Dermis microvascular lymphatic vessel endothelial cell (primary cell): ENCODE results near the gene CMSS1. TPM values are rescaled to one million over a fixed set of nuclear protein-coding genes. Genes with fewer than 3 reads are reported as not detected.
"Not testable (repeated sequence)": the region's sequence is repeated elsewhere in the genome, so short reads cannot be mapped to it uniquely, and the experiment has no call there.

ENCODE experiments used
- DNase-seq, 2 donors: peaks; one replicate each; pipeline versions ENCODE4 v3.0.0 to v3.0.0-alpha.2; 2010; ENCODE audit warnings: low read depth in 2 of 2
- total RNA-seq: library from RNA; depleted of rRNA; stranded (reverse); fragments of >200 nt; gene quantifications from 2 replicates; pipeline ENCODE4 v1.2.1, GENCODE V29; 2014

The CMSS1 gene
- total RNA-seq, 1 donor from 2014 or later: 7.7 TPM

DNA sequence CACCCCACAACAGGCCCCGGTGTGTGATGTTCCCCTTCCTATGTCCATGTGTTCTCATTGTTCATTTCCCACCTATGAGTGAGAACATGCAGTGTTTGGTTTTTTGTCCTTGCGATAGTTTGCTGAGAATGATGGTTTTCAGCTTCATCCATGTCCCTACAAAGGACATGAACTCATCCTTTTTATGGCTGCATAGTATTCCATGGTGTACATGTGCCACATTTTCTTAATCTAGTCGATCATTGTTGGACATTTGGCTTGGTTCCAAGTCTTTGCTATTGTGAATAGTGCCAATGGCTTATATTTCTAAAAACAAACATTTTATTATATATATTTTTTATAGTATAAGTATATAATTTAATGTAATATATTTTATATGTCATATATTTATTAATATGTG lies 233.9 kb downstream of the CMSS1 start:
- not testable (repeated sequence) for DNase-seq

DNA sequence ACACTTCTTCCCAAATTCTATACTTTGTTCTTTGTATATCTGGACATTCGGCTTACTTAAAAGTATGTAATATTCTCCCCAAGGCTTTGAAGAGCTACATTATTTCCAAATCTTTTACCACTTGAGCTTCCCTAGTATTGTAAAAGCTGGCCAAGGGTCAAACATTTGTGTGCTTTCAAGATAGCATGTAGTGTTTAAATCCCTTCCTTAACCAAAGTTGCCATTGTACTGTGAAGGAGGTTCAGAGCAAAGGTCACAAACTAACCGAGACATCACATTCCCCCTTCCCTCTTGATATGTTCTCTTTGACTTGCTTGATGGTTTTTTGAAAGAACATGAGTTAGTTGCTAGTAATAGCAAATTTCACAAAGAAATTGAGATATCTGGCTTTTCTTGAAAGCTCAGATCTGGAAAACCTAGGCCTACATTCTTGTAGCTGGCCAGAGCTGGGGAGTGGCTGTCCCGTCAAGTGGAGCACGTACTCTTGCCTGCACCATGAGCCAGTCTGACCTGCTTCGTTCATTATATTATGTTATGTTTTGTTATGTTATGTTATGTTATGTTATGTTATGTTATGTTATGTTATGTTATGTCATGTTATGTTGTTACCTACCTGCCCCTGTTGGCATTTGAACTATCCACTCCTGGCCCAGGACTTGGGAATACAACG lies 236.4 kb downstream of the CMSS1 start:
- no peak for DNase-seq

DNA sequence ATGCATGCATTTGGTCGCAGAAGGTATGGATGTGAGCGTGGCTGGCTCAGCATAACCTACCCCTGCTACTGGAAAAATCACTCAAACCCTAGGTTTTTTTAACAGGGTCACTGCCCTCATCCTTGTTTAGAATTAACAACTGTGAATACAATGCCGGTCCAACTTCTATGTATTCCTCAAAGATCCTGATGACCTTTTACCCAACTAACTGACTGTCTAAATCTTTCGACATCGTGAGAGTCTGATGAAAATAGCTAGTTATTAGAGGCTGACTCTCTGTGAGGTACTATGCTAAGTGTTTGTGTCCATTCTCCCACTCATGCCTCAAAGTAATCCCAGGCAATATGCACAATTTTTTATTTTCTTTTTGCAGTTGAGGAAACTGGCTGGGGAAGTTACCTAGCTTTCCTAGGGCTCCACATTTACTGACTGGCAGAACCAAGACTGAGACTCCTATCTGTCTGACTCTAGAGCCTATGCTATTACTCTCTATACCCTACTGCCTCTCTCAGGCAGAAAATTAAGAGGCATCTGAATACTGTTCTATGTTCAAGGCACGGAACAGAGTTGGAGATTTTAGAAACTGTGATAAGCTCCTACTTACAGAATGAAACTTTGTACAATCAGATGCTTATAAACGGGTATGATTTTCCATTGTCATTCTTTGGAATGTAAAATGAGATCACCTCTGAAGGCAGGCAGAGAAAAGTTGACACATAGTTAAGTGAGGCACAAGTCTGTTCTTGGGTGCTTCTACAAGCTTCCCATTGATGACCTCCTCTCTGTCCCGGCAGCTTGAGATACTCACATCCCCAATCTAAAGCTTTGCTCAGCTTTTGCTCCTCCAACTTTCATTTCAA lies 240.3 kb downstream of the CMSS1 start:
- no peak for DNase-seq

DNA sequence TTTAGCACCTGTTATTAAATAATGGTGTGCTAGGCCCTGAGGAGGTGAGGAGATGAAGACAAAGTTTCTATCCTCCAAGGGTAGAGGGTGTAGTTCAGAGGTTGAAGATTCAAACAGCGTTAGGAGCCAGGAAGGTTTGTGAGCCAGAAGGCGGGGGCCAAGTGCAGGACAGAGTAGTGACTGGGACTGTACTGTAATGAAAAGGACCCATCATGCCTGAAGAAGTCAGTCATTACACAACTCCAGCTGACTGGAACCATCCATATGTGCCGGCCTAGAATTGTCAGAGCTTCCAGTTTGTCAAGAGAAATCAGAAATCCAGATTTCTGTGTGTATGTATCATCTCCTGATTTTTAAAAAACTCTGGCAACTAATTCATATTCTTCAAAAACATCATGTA lies 241.8 kb downstream of the CMSS1 start:
- DNase-seq: no peak

DNA sequence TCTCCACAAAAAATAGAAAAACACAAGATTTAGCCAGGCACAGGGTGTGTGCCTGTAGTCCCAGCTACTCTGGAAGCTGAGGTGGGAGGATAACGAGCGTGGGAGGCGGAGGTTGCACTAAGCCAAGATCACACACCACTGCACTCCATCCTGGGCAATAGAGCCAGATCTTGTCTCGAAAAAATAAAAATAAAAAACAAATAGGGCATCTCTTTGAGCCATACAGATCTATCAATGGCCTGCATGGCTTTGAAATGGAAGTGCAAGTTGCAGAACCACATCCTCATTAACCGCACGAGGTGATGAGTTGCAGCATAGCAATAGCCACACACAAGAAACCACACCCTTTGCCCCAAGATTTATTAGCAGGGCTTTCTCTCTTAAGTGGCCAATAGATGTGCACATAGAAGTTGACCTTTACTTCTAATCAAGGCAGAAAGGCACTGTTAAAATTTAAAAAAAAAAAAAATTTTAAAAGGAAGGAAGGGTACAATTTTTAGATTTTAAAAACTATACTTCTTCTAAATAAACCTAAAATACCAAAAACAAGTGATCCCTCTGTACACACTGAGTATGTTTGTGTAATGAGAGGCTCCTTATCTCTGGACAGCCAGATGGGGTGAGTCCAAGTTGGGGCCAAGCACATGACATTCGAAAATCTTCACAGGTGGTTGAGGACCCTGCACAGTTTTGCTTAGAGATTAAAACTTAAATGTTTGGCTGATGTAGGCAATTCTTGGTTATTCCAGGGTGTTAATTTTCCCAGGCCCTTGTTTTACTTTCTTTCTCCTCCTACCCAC lies 243.2 kb downstream of the CMSS1 start:
- DNase-seq: no peak

DNA sequence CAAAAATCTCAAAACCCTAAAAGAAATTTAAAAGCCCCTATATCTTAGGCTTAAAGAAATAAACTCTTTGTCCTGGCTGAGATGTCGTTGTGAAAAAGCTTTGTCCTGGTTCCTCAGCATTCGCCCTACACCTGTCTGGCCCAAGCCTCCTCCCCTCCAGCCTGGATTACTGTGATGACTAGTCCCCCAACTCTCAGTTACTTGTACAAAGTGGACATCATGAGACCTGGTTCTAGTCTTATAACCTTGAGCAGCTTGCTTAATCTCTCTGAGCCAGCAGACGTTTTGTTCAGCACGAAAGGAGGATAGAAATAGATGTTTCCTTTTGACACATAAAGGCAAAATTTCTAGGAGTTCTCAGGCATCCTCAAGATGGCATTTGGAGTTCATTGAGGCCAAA lies 245.0 kb downstream of the CMSS1 start:
- no peak for DNase-seq

DNA sequence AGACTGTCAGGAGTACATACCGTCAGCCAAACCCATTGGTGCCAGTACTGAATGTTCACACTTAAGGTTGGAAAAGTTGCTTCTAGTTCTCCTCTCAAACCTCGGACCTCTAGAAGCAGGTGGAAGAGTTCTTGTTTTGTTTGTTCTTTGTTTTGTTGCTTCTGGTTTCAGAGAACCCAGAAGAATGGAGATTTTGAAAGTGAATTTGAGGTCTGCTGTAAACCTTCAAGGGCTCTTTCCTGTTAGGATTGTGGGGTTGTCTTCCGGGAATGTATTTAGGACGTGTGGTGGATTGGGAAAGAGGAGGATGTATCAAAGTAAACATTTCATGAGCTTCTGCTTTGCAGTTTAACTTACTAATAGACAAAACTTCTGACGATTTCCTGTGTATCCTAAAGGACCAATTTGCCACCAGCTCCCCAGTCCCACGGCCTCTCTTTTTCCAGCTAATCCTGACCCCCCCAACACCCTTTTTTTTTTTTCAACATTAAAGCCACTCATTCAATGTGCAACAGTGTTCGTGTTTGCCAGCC lies 246.3 kb downstream of the CMSS1 start:
- no peak for DNase-seq

DNA sequence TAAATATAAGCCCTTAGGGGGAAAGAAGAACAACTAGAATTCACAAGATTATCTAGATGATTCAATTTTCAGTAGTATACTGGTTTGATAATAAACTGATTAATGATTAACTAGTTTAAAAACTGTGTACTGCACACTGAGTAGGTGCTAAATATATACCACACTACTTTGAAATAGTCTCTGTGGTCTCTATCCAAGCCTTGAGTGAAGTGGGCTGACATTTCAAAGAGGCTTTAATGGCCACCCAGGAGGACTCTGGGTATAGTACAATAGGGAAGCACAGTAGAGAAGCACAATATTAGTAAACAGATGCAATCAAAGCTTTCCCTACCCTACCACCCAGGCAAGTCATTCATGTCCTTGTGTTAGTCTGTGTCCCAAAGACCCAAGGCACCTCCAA lies 249.9 kb downstream of the CMSS1 start:
- DNase-seq: no peak

DNA sequence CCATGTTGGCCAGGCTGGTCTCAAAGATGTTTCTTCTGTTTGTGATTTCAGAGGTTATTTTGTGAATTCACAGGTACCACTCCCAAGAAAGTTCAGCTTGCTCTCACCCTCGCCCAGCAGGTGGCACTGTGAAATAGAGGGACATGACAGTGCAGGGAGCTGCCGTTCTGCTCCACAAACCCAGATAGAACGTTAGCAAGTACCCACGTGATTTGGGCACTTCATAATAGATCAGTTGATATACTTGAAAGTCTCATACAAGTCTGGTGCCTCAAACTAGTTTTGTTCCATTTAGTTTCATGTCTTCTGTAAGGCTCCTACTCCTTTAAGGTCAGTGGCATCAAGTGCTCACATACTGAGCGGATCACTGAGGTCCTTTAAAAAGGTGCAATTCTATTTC lies 251.2 kb downstream of the CMSS1 start:
- DNase-seq: peak; percentile 75 to 85

DNA sequence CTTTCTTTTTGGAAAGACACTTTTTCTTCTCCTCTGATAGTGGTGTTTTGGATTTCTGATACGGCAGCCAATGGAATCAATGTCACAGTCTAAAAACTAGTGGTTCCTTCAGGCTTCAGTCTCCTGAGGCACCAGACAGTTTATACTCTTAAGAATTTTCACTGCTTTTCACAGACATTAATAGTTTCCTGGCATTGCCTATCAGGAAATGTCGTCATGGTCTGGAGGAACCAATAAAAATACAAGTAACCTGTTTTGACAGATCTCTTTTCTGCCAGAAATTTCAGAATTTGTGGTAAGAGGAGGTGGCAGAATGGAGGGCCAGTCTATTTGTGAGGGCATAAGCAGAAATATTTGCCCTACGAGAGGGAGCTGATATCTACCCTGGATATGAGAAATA lies 251.8 kb downstream of the CMSS1 start:
- DNase-seq: peak in 1 of 2 donors; percentile 45

DNA sequence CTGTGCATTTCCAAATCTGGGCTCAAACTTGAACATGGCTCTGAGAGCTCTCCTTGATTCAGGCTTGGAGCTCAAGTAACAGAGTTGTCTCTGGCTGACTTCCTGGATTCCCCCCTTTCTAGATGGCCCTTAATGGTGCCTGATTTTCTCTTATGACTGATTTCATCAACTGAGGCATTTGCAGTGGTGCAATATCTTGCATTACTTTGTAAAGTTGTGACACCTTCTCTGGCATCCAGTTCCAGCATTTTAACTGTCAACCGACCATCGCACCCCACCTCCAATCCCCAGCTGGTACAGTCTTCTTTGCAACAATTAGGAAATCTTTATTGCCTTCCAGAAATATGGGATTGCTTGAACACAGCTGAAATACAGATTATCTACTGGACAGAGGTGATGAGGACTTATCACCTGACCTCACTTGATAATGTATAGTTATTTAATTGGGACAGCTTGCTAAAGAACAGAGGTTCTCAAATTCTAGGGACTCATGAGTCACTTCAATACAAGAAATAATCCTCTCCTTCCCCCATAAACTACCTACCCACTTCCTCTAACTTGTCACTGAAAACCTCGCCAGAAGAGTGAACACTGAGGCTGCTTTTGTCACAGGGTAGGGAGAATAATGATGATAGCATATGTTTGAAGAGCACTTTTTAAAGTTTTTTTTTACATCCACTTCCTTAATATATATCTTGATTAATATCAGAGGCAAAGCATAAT lies 254.8 kb downstream of the CMSS1 start:
- DNase-seq: no peak

DNA sequence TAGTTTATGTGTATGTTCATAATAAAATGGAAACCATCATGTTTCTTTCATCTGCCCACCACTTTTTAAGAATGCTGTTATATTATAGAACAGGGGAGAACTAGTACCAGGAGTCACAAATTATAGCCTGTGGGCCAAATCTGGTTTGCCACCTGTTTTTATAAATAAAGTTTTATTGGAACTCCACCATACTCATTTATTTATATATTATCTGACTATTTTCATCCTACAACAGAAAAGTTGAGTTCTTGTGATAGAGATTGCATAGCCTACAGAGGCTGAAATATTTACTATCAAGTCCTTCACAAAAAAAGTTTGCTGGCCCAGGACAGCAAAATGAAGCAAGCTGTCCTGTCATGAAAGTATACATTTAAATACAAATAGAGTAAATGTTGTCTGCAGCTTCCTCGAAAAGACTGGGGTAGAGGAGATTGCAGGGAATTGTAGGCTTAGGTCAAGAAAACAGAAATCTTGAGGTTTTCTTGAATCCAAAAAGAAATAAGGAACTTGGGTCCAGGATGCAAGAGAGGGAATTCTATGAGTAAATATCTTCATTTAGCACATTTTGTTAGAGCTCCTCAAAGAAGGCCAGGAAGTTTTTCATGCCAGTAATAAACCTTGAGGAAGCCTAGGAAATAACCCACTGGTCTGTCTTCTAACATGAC lies 255.5 kb downstream of the CMSS1 start:
- DNase-seq: no peak

DNA sequence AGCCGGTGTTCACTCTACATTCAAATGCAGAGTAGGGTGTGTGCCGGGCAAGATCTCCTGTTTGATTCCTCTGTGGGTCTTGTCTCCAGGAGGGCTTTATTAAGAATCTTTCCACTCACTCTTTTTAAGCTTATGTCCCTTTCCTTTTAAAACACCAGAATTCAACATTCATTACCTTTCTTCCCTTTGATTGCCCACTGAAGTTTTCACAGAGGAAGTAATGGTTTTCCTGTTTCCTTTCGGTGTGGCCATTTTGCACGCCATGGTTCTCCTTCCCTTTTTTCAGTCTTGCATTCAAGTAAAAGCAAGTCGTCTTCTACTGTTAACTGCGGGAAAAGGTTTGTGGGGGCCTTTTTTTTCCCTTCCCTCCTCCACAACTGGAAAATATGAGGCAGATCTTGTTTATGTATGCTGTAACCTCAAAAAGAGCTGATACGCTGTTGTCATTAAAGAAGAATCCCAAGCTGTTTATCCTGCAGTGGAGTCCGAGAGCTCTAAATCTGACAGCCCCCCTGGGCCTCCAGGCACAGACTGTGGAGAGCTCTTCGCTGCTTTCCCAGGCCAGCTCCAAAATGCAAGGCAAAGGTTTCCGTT lies 256.1 kb downstream of the CMSS1 start:
- DNase-seq: peak in 1 of 2 donors; percentile 38

DNA sequence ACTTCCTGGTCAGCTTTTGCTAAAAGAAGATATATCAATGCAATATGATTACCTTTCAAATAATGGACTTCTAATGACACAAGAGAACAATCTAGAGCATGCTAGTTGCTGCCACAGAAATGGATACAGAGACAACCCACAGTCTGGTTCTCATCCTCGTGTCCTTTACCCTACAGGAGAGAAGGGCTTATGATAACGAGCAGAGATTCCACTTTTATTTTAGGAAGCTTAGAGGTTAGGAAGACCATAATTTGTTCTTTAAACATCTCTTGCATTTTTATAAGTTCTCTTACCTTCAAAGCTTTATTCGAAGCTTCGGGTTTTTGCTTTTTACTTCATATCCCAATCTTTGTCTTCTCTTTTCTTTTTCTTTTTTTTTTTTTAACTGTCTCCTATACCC lies 257.5 kb downstream of the CMSS1 start:
- DNase-seq: no peak

DNA sequence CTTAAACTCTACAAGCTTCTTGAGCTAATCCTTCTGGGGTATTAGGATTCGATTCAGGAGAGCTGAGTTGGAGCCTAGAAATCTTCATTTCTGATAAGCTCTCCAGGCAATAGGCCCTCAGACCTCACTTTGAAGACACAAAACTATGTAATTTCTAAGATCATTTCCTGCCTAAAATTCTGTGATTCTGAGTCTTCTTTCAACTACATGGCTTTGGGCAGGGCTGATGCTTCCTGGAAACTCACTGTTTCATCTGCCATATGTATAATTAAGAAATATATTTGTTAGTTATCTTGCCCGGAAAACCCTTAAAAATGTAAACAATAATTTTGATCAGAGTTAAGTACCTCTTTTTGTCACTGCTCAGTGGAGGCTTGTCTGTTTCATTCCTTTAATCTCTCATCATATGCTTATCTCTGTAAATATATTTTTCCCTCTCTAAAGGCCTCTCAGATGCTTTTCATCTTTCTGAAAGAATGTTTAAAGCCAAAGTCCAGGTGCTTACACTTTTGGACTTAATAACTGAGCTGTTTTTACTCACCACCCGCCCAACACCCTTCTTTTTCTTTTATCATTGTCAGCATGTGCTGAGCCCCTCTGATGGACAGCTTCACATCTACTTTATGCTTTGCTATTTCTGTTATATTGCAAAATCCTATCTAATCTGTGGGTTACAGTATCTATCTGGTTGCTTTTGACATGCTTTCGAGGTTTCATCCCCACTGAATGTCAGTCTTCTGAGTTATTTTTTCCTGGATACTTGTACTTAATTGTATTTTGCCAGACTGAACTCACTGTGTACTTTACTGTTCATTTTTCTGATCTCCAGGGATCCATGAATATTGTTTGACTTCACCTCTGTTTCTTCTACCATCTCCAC lies 258.4 kb downstream of the CMSS1 start:
- DNase-seq: no peak

DNA sequence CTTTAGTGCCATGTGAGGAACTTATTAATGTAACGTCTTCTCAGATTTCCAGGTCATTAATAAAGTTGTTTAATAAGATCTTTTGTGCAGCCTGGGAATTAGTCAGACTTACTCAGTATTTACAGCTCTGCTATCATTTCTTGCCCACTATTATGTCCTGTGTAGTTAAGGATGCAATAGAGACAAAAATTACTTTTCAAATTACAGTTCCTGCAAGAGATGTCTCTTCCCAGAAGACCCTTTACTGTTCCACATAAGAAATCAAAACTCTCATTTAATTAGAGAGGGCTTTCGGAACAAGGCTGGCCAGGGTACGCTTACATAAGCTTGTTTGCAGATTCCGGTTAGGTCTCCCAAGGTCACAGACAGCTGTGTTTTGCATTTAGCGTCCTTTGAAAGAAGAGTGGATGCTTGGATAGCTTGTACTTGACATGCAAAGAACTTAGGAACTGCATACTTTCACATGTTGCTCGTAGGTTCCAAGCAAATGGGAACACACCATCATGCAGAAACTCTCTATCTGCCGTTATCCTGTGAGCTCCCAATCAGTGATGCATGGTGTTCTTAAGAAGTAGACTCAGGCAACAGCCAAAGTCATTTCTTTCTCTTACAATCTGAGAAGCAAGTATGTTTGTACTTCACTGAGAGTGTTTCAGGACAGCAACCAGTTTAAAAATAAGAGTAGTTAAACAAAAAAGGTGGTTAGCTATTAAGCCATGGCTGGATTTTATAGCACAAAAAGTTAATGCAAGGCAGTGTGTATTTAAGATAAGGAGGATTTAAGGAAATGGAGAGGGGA lies 259.3 kb downstream of the CMSS1 start:
- no peak for DNase-seq

DNA sequence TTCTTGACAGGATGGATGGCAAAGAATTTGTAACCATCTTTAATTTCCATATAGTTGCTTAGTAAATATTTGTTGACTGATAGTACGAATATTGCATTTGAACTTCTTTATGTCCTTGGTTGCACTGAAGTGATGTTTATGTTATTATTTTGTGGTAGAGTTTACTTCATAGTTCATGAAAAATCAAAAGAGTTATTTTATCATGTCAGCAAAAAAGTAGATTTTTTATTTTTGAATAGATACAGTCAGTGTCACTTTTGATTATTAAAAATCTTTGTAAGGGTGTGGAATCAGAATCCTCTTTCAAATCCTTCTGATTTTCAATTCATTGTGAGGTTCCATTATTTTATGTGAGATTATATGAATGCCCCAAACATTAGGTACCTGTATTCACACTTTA lies 261.7 kb downstream of the CMSS1 start:
- DNase-seq: no peak

DNA sequence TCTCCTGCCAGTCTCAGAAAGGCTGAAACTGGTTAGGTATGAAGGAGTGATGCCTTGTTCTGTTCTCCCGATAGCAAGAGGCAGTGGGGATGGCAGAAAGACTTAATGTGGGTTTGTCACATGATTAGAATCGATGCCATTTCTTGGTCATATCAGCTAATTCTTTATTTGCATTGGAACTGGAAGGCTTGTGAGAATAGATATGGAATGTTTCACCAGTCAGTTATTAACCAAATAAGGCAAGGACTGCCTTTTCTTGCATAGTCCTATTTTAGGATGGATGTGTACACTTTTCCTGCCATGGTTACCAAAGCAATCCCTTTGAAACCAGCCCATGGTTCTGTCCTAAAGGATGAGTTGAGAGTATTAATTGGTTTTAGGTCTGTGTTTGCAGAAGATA lies 262.9 kb downstream of the CMSS1 start:
- no peak for DNase-seq

DNA sequence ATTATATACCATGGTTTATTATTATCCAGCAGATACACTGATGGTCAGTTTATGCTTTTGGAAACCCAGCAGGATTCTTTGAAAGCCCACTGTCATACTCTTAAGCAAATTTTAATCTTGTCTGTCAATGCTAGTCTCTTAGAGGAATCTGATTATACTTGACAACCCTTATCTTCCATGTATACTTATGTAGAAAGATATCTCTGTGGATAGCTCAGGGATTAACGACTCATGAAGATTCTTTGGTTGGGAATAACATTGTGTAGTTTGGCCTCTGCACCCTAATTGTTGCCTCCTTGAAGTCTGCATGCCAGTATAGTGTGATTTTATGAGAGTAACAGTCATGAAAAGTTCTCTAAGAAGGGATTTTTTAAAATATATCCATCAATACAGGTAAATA lies 263.6 kb downstream of the CMSS1 start:
- no peak for DNase-seq
